Nephron progenitor cell (in vitro differentiated cells): ENCODE results near the gene SCMH1.

Source experiments
- DNase-seq: peaks from one replicate; pipeline ENCODE4 v3.0.0; 2021
- H3K27ac Mint-ChIP-seq: 2 replicates; pipeline ENCODE4 v1.8.0; 2021; ENCODE audit warnings: mild to moderate bottlenecking, moderate library complexity, mixed read lengths
- H3K27me3 Mint-ChIP-seq: 2 replicates; pipeline ENCODE4 v1.8.0; 2021; ENCODE audit warnings: mild to moderate bottlenecking, low read depth, mixed read lengths; ENCODE audit not compliant: poor library complexity
- H3K36me3 Mint-ChIP-seq: 2 replicates; pipeline ENCODE4 v1.8.0; 2021; ENCODE audit warnings: low read depth, mixed read lengths
- H3K4me1 Mint-ChIP-seq: 2 replicates; pipeline ENCODE4 v1.8.0; 2021; ENCODE audit warnings: mixed read lengths
- H3K4me3 Mint-ChIP-seq: 2 replicates; pipeline ENCODE4 v1.8.0; 2021; ENCODE audit warnings: mild to moderate bottlenecking, moderate library complexity, mixed read lengths
- H3K9me3 Mint-ChIP-seq: 2 replicates; pipeline ENCODE4 v1.8.0; 2021; ENCODE audit warnings: mild to moderate bottlenecking, moderate library complexity, mixed read lengths
- TF ChIP-seq, protein P1 (sequence below): fragments of 200-600 bp; sonication (generic); IDR thresholded peaks from 2 replicates; pipeline ENCODE4 v1.5.0; 2021; ENCODE audit warnings: antibody characterized with exemption

The SCMH1 gene

GRCh38 chr1:41284121-41284520, 42.0 kb upstream of the SCMH1 start:
- TF ChIP-seq, protein P1, sequence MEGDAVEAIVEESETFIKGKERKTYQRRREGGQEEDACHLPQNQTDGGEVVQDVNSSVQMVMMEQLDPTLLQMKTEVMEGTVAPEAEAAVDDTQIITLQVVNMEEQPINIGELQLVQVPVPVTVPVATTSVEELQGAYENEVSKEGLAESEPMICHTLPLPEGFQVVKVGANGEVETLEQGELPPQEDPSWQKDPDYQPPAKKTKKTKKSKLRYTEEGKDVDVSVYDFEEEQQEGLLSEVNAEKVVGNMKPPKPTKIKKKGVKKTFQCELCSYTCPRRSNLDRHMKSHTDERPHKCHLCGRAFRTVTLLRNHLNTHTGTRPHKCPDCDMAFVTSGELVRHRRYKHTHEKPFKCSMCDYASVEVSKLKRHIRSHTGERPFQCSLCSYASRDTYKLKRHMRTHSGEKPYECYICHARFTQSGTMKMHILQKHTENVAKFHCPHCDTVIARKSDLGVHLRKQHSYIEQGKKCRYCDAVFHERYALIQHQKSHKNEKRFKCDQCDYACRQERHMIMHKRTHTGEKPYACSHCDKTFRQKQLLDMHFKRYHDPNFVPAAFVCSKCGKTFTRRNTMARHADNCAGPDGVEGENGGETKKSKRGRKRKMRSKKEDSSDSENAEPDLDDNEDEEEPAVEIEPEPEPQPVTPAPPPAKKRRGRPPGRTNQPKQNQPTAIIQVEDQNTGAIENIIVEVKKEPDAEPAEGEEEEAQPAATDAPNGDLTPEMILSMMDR = no peak
- H3K27me3 Mint-ChIP-seq = peaks cover 54% of the 10 kb centered on the region

GRCh38 chr1:41282679-41283317, 40.7 kb upstream of the SCMH1 start:
- H3K27ac Mint-ChIP-seq = no peak overlapping the region
- TF ChIP-seq, protein P1 = peak; percentile 82
- no peaks in the 10 kb centered on the region for H3K36me3 Mint-ChIP-seq
- no peak overlapping the region for H3K4me3 Mint-ChIP-seq
- H3K9me3 Mint-ChIP-seq = no peaks in the 10 kb centered on the region
- H3K27me3 Mint-ChIP-seq = peaks cover 53% of the 10 kb centered on the region
- peak; percentile 71 for DNase-seq
- peaks cover 38% of the 10 kb centered on the region for H3K4me1 Mint-ChIP-seq

More at GRCh38 chr1:41284121-41284520, 42.0 kb upstream of the SCMH1 start:
- Mint-ChIP-seq H3K4me3 (no peak overlapping the region), H3K36me3 (no peaks in the 10 kb centered on the region), H3K9me3 (no peaks in the 10 kb centered on the region), H3K4me1 (peaks cover 34% of the 10 kb centered on the region), H3K27ac (no peak overlapping the region)
- no peak for DNase-seq

- Mint-ChIP-seq H3K27me3 (peaks cover 55% of the 10 kb centered on the region), H3K36me3 (no peaks in the 10 kb centered on the region), H3K4me1 (peaks cover 33% of the 10 kb centered on the region), H3K27ac (no peak overlapping the region), H3K9me3 (no peaks in the 10 kb centered on the region), H3K4me3 (no peak overlapping the region)
- DNase-seq = no peak
- TF ChIP-seq, protein P1 = no peak
These were observed 39.2 kb upstream of the SCMH1 start for GRCh38 chr1:41281334-41281733.

DNA sequence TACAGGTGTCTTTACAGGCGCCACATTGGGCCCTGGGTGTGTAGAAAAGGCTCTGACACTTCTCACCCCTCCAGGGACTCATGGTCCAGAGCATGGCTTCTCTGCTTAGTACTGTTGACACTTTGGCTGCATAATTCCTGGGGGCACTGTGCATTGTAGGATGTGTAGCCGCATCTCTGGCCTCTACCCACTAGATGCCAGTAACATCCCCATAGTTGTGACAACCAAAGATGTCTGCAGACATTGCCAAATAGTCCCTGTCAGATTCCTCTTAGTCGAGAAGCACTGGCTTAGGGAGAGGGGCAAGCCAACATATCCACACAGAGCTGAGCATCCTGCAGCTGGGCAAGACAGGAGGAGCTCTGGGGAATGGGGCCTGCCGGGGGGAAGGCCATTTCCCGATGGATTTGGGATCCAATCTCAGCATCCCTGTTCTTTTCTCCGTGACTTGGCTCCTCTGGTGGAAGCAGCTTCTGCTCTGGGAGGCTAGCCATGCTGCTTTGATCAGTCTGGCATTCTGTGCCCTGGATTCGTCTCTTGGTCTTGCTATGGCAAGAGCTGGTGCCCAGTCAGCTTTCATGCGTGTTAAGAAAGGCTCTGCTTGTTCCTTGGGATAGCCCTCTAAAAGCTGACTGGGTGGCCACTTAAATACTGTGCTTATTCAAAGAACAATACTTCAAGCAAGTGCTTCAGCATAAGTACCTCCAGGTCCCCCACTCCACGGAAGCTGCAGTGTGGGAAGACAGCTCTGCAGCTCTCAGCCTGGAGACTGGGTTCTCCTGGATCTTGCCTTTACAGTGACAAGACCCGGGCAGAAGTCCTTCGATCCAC, 38.3 kb upstream of the SCMH1 start:
- H3K36me3 Mint-ChIP-seq = no peaks in the 10 kb centered on the region
- no peak overlapping the region for H3K27ac Mint-ChIP-seq
- H3K27me3 Mint-ChIP-seq = peaks cover 54% of the 10 kb centered on the region
- H3K4me1 Mint-ChIP-seq = peaks cover 24% of the 10 kb centered on the region
- TF ChIP-seq, protein P1 = no peak
- no peaks in the 10 kb centered on the region for H3K9me3 Mint-ChIP-seq
- no peak for DNase-seq
- H3K4me3 Mint-ChIP-seq = no peak overlapping the region

- no peaks in the 10 kb centered on the region for H3K36me3 Mint-ChIP-seq
- no peak for DNase-seq
- peaks cover 43% of the 10 kb centered on the region for H3K27me3 Mint-ChIP-seq
- no peak overlapping the region for H3K27ac Mint-ChIP-seq
- H3K9me3 Mint-ChIP-seq = no peaks in the 10 kb centered on the region
- H3K4me3 Mint-ChIP-seq = no peak overlapping the region
- TF ChIP-seq, protein P1 = no peak
- H3K4me1 Mint-ChIP-seq = peaks cover 14% of the 10 kb centered on the region
These were observed 36.0 kb upstream of the SCMH1 start for GRCh38 chr1:41278076-41278475.
